Aorta (tissue), 5 donors: Measurements from ENCODE around the gene SNW1. TPM values are rescaled to one million over a fixed set of nuclear protein-coding genes. Genes with fewer than 3 reads are reported as not detected.
A peak's percentile ranks its signal among the peaks of the same experiment; 100 is the strongest.
"Not testable (repeated sequence)": the region's sequence is repeated elsewhere in the genome, so short reads cannot be mapped to it uniquely, and the experiment has no call there.

Experiments
- ATAC-seq: fragments of 200-7000 bp; cut with Tn5 transposase; one replicate; pipeline ENCODE4 v1.9.1; 2022; ENCODE audit warnings: moderate library complexity; ENCODE audit not compliant: low FRiP score
- DNase-seq, 2 donors: peaks; one replicate each; pipeline ENCODE4 v3.0.0-alpha.2; 2020
- H3K27ac ChIP-seq, 2 donors: one replicate each; pipeline ENCODE4 v1.5.1; 2013; ENCODE audit warnings: low read length in 2 of 2, mild to moderate bottlenecking in 2 of 2, moderate library complexity in 2 of 2, control low read depth in 1 of 2, inconsistent platforms in 1 of 2, low read depth in 1 of 2
- H3K27me3 ChIP-seq, 2 donors: one replicate each; pipeline ENCODE4 v1.6.1; 2013; ENCODE audit warnings: control low read depth in 1 of 2, low read length in 1 of 2, mild to moderate bottlenecking in 1 of 2, moderate library complexity in 1 of 2; ENCODE audit not compliant: insufficient read depth in 2 of 2, control insufficient read depth in 1 of 2
- H3K36me3 ChIP-seq, 2 donors: one replicate each; pipeline ENCODE4 v1.6.1; 2013; ENCODE audit warnings: control low read depth in 1 of 2, low read length in 1 of 2, mild to moderate bottlenecking in 1 of 2; ENCODE audit not compliant: insufficient read depth in 2 of 2, control insufficient read depth in 1 of 2
- H3K4me1 ChIP-seq, 2 donors: one replicate each; pipeline ENCODE4 v1.6.1; 2013; ENCODE audit warnings: low read length in 2 of 2, control low read depth in 1 of 2, mild to moderate bottlenecking in 1 of 2, moderate library complexity in 1 of 2; ENCODE audit not compliant: insufficient read depth in 2 of 2, control insufficient read depth in 1 of 2
- H3K4me3 ChIP-seq, 2 donors: one replicate each; pipeline ENCODE4 v1.5.1; 2013; ENCODE audit warnings: low read length in 2 of 2, control low read depth in 1 of 2, mild to moderate bottlenecking in 1 of 2
- H3K9me3 ChIP-seq: one replicate; pipeline ENCODE4 v1.6.1; 2013; ENCODE audit warnings: mild to moderate bottlenecking, low read length; ENCODE audit not compliant: control insufficient read depth
- WGBS, 2 donors: extraction: QIAGEN DNeasy Blood & Tissue Kit; methylation state at CpG; one replicate each; pipeline ENCODE4 v1.1.7; 2013; 5-methylcytosine and 5-hydroxymethylcytosine counted together
- intact Hi-C, 2 donors: fragments of 100-400 bp; cut with DNase I; formaldehyde crosslinking; loops; one replicate each; pipeline versions ENCODE4 v1.14.2 to v1.15.0; 2022
- polyA plus RNA-seq, 2 donors: library from polyadenylated mRNA; stranded (reverse); fragments of 200-250 nt; gene quantifications; one replicate each; pipeline ENCODE4 v1.2.3, GENCODE V29; 2013
- total RNA-seq, 2 donors: library from RNA; stranded (reverse); fragmentation: NEBNext Ultra II Directional; extraction: Animal tissue kit (Norgen Biotek cat#: 25700); gene quantifications; one replicate each; pipeline ENCODE4 v1.2.1, GENCODE V29; 2021
- donor health status: healthy with polysubstance abuse.
- donor health status: Bipolar disorder and iron deficiency.
- donor health status: DM: no; HTN: no; CAD: no.
- donor health status: DM: no; HTN: no; CAD: no.
- donor health status: DM: yes; HTN: yes; CAD: no.

The SNW1 gene
- total and polyA plus RNA-seq, 4 donors, result 51.4 to 60.5 (median 59.1) TPM

- Histone ChIP-seq H3K27ac (no peak overlapping the region), H3K9me3 (no peaks in the 10 kb centered on the region)
- WGBS, 2 donors, result 69 to 72% methylated on average over 3 to 4 of the region's 4 CpGs
Measured at GRCh38 chr14:77794357-77794756, 33.4 kb upstream of the SNW1 start.

GRCh38 chr14:77793255-77793654 is 32.3 kb upstream of the SNW1 start:
- H3K4me1 ChIP-seq, H3K27ac ChIP-seq, intact Hi-C loops, H3K4me3 ChIP-seq, H3K36me3 ChIP-seq, H3K9me3 ChIP-seq, ATAC-seq, H3K27me3 ChIP-seq: not testable (repeated sequence)
- WGBS, 2 donors, result 89 to 94% methylated on average over 3 of the region's 3 CpGs
- peak in 1 of 2 donors; percentile 6 for DNase-seq

More at GRCh38 chr14:77794357-77794756, 33.4 kb upstream of the SNW1 start:
- ATAC-seq (no peak), DNase-seq (peak in 1 of 2 donors; percentile 6)
- H3K4me3 ChIP-seq, result no peak overlapping the region
- H3K27me3 ChIP-seq, result peaks cover 0 to 1% of the 10 kb centered on the region in 2 donors
- H3K36me3 ChIP-seq, result no peaks in the 10 kb centered on the region
- intact Hi-C loops, result no loop called here
- H3K4me1 ChIP-seq, result no peaks in the 10 kb centered on the region

GRCh38 chr14:77791225-77791600 is 30.3 kb upstream of the SNW1 start:
- DNase-seq (no peak), ATAC-seq (no peak)
- 63 to 74% methylated on average over 1 of the region's 1 CpG for WGBS, 2 donors
- Histone ChIP-seq H3K4me3 (no peak overlapping the region), H3K27me3 (peaks cover 0 to 1% of the 10 kb centered on the region in 2 donors), H3K9me3 (no peaks in the 10 kb centered on the region), H3K4me1 (no peaks in the 10 kb centered on the region), H3K36me3 (no peaks in the 10 kb centered on the region), H3K27ac (no peak overlapping the region)
- intact Hi-C loops, result no loop called here

- Histone ChIP-seq H3K4me1 (no peaks in the 10 kb centered on the region), H3K4me3 (no peak overlapping the region), H3K36me3 (no peaks in the 10 kb centered on the region), H3K27me3 (peaks cover 0 to 1% of the 10 kb centered on the region in 2 donors), H3K27ac (no peak overlapping the region), H3K9me3 (no peaks in the 10 kb centered on the region)
- no peak for DNase-seq
- intact Hi-C loops, result no loop called here
- 75 to 78% methylated on average over 6 of the region's 6 CpGs for WGBS, 2 donors
- ATAC-seq, result no peak
Measured at GRCh38 chr14:77790566-77791224, 29.7 kb upstream of the SNW1 start.

GRCh38 chr14:77786148-77786547 is 25.2 kb upstream of the SNW1 start:
- WGBS, 2 donors, result 29 to 33% methylated on average over 4 of the region's 4 CpGs
- DNase-seq (no peak), ATAC-seq (no peak)
- Histone ChIP-seq H3K9me3 (no peaks in the 10 kb centered on the region), H3K36me3 (no peaks in the 10 kb centered on the region), H3K27me3 (no peaks in the 10 kb centered on the region), H3K27ac (no peak overlapping the region), H3K4me1 (no peaks in the 10 kb centered on the region), H3K4me3 (no peak overlapping the region)
- intact Hi-C loops, result no loop called here

- intact Hi-C loops, result no loop called here
- no peak for DNase-seq
- no peak for ATAC-seq
- Histone ChIP-seq H3K4me1 (no peaks in the 10 kb centered on the region), H3K36me3 (no peaks in the 10 kb centered on the region), H3K9me3 (no peaks in the 10 kb centered on the region), H3K4me3 (no peak overlapping the region), H3K27me3 (no peaks in the 10 kb centered on the region), H3K27ac (no peak overlapping the region)
Measured at GRCh38 chr14:77782202-77782601, 21.2 kb upstream of the SNW1 start.

- H3K4me1 ChIP-seq, intact Hi-C loops, DNase-seq, H3K27me3 ChIP-seq, ATAC-seq, H3K27ac ChIP-seq, H3K4me3 ChIP-seq, H3K9me3 ChIP-seq, H3K36me3 ChIP-seq: not testable (repeated sequence)
- WGBS, 2 donors, result 76 to 82% methylated on average over 4 of the region's 4 CpGs
Measured at GRCh38 chr14:77773966-77774365, 13.0 kb upstream of the SNW1 start.

GRCh38 chr14:77768442-77769069 is 7.6 kb upstream of the SNW1 start:
- H3K36me3 ChIP-seq, H3K27me3 ChIP-seq, H3K4me1 ChIP-seq, ATAC-seq, H3K4me3 ChIP-seq, H3K9me3 ChIP-seq, H3K27ac ChIP-seq, intact Hi-C loops, DNase-seq: not testable (repeated sequence)
- WGBS, 2 donors, result 42 to 51% methylated on average over 2 of the region's 2 CpGs

GRCh38 chr14:77763978-77764377 is 3.0 kb upstream of the SNW1 start:
- ATAC-seq (no peak), DNase-seq (no peak)

More at GRCh38 chr14:77763978-77764377, 3.0 kb upstream of the SNW1 start:
- no peaks in the 10 kb centered on the region for H3K9me3 ChIP-seq
- H3K27me3 ChIP-seq, result no peaks in the 10 kb centered on the region
- H3K36me3 ChIP-seq, result no peaks in the 10 kb centered on the region
- WGBS, 2 donors, result 86 to 89% methylated on average over 3 of the region's 3 CpGs
- no peak overlapping the region for H3K27ac ChIP-seq
- peaks cover 2 to 5% of the 10 kb centered on the region in 2 donors for H3K4me1 ChIP-seq
- H3K4me3 ChIP-seq, result no peak overlapping the region
- intact Hi-C loops, result loop anchor here in 1 of 2 donors (5.0 kb wide), 1 partner anchor 57 kb away; the partner anchor contains the start of genes ALKBH1 and SLIRP
